ENCODE results near the gene CEMIP.
A peak's percentile ranks its signal among the peaks of the same experiment; 100 is the strongest.

Gene CEMIP

GRCh38 chr15:80768158-80768557 lies 11.0 kb upstream of the CEMIP start:
- in situ Hi-C loops (cut with HindIII; ENCODE audit: low pct_unique_long_range_greater_than_20kb, low sequenced_read_pairs) = no loop called here
- DNase-seq (ENCODE audit: low read depth in 1 of 2, low spot score in 1 of 2) = no peak

GRCh38 chr15:80769153-80769828 lies 9.9 kb upstream of the CEMIP start:
- DNase-seq (ENCODE audit: low read depth in 1 of 2, low spot score in 1 of 2) = no peak
- no peak for TF ChIP-seq JUND (IDR thresholded peaks at IDR 0.05; ENCODE audit: low read depth)
- in situ Hi-C loops (cut with HindIII; ENCODE audit: low pct_unique_long_range_greater_than_20kb, low sequenced_read_pairs) = no loop called here

More at GRCh38 chr15:80768158-80768557, 11.0 kb upstream of the CEMIP start:
- no peak for TF ChIP-seq JUND (IDR thresholded peaks at IDR 0.05; ENCODE audit: low read depth)

GRCh38 chr15:80769829-80770705 lies 9.1 kb upstream of the CEMIP start:
- in situ Hi-C loops (cut with HindIII; ENCODE audit: low pct_unique_long_range_greater_than_20kb, low sequenced_read_pairs) = no loop called here
- no peak for TF ChIP-seq JUND (IDR thresholded peaks at IDR 0.05; ENCODE audit: low read depth)
- DNase-seq (ENCODE audit: low read depth in 1 of 2, low spot score in 1 of 2) = no peak

DNA sequence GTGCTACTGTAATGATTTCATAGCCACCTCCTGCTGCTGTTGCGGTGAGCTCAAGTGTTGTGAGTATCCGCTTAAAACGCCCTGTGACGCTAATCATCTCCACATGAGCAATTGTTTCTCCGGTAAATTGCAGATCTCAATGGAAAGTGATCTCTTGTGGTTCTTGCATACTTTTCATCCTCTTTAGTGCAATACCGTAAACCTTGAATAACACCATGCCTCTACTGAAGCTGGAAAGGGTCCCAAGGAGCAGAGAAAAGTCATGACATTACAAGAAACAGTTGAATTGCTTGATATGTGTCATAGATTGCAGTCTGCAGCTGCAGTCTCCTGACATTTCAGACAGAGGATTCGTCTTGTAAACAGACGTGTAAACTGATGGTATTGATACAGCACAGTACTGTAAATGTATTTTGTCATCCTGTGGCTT lies 6.0 kb upstream of the CEMIP start:
- in situ Hi-C loops (cut with HindIII; ENCODE audit: low pct_unique_long_range_greater_than_20kb, low sequenced_read_pairs) = no loop called here
- no peak for TF ChIP-seq JUND (IDR thresholded peaks at IDR 0.05; ENCODE audit: low read depth)
- DNase-seq (ENCODE audit: low read depth in 1 of 2, low spot score in 1 of 2) = no peak

- in situ Hi-C loops (cut with HindIII; ENCODE audit: low pct_unique_long_range_greater_than_20kb, low sequenced_read_pairs) = no loop called here
- no peak for DNase-seq (ENCODE audit: low read depth in 1 of 2, low spot score in 1 of 2)
- no peak for TF ChIP-seq JUND (IDR thresholded peaks at IDR 0.05; ENCODE audit: low read depth)
Observed at GRCh38 chr15:80773792-80774352, 5.3 kb upstream of the CEMIP start.

DNA sequence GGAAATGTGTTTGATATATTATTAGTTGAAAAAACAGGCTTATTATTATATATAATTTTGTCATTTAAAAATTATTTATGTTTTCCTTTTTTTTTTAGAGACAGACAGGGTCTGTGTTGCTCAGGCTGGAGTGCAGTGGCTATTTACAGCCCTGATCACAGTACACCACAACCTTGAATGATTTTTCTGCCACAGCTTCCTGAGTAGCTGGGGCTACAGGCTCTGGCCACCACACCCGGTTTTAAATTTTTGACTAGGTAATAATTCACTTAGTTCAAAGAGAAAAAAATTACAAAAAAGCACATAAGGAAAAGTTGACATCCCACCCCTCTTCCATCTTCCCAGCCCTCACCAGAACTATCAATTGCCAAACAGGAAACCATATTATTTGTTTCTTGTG lies 4.7 kb upstream of the CEMIP start:
- TF ChIP-seq JUND (IDR thresholded peaks at IDR 0.05; ENCODE audit: low read depth) = no peak
- DNase-seq (ENCODE audit: low read depth in 1 of 2, low spot score in 1 of 2) = no peak
- in situ Hi-C loops (cut with HindIII; ENCODE audit: low pct_unique_long_range_greater_than_20kb, low sequenced_read_pairs) = no loop called here

GRCh38 chr15:80775338-80775737 lies 3.8 kb upstream of the CEMIP start:
- no peak for TF ChIP-seq JUND (IDR thresholded peaks at IDR 0.05; ENCODE audit: low read depth)
- in situ Hi-C loops (cut with HindIII; ENCODE audit: low pct_unique_long_range_greater_than_20kb, low sequenced_read_pairs) = no loop called here
- DNase-seq (ENCODE audit: low read depth in 1 of 2, low spot score in 1 of 2) = no peak

- peak; percentile 72 to 86 for DNase-seq (ENCODE audit: low read depth in 1 of 2, low spot score in 1 of 2)
Observed at GRCh38 chr15:80776420-80777045, 2.6 kb upstream of the CEMIP start.

DNA sequence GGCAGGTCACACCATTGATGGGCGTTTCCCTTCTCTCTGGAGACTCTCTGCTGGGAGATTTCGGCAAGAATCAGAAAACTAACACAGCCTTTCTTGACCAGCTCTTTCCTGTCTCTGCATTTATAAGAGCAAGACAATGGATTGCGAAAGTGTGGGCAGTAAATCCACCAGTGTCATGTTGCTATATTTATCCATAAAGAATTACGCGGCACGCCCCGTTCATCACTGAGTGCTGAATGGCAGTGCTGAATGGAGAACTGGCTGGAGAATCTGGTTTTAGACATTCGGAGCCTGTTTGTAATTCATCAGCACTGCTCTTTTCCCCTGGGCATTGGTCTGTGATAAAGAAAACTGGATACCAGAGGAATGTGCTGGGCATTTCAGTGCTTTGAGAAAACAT lies 2.0 kb upstream of the CEMIP start:
- in situ Hi-C loops (cut with HindIII; ENCODE audit: low pct_unique_long_range_greater_than_20kb, low sequenced_read_pairs) = no loop called here
- no peak for DNase-seq (ENCODE audit: low read depth in 1 of 2, low spot score in 1 of 2)
- no peak for TF ChIP-seq JUND (IDR thresholded peaks at IDR 0.05; ENCODE audit: low read depth)

More at GRCh38 chr15:80776420-80777045, 2.6 kb upstream of the CEMIP start:
- in situ Hi-C loops (cut with HindIII; ENCODE audit: low pct_unique_long_range_greater_than_20kb, low sequenced_read_pairs) = no loop called here
- no peak for TF ChIP-seq JUND (IDR thresholded peaks at IDR 0.05; ENCODE audit: low read depth)

GRCh38 chr15:80777826-80778620 lies 1.1 kb upstream of the CEMIP start:
- no peak for TF ChIP-seq JUND (IDR thresholded peaks at IDR 0.05; ENCODE audit: low read depth)
- no peak for DNase-seq (ENCODE audit: low read depth in 1 of 2, low spot score in 1 of 2)
- in situ Hi-C loops (cut with HindIII; ENCODE audit: low pct_unique_long_range_greater_than_20kb, low sequenced_read_pairs) = no loop called here

GRCh38 chr15:80778621-80778963 lies 578 bp upstream of the CEMIP start:
- DNase-seq (ENCODE audit: low read depth in 1 of 2, low spot score in 1 of 2) = no peak
- in situ Hi-C loops (cut with HindIII; ENCODE audit: low pct_unique_long_range_greater_than_20kb, low sequenced_read_pairs) = no loop called here
- TF ChIP-seq JUND (IDR thresholded peaks at IDR 0.05; ENCODE audit: low read depth) = no peak

Data from T47D (cell line).